K562 (cell line): ENCODE data around the gene GRIN1. TPM values are rescaled to one million over a fixed set of nuclear protein-coding genes. Genes with fewer than 3 reads are reported as not detected.

Experiments
- ATF7 ChIP-seq: fragments of 450-650 bp; IDR thresholded peaks from 2 replicates; pipeline ENCODE4 v1.7.1; 2014; ENCODE audit warnings: mild to moderate bottlenecking, moderate library complexity
- CC2D1A ChIP-seq: fragments of 450-650 bp; IDR thresholded peaks from 2 replicates; pipeline ENCODE4 v1.6.1; 2017; ENCODE audit warnings: mild to moderate bottlenecking
- CHD4 ChIP-seq: fragments of 200-600 bp; sonication (generic); IDR thresholded peaks from 3 replicates; pipeline ENCODE4 v1.6.1; 2012; ENCODE audit warnings: low read depth, mild to moderate bottlenecking, mixed read lengths, low read length, inconsistent platforms; ENCODE audit not compliant: insufficient read depth, insufficient replicate concordance, poor library complexity, severe bottlenecking
- CREM ChIP-seq: IDR thresholded peaks from 2 replicates; pipeline ENCODE4 v1.6.1; 2014; ENCODE audit warnings: antibody characterized with exemption, low read depth
- ESRRA ChIP-seq: fragments of 450-650 bp; IDR thresholded peaks from 2 replicates; pipeline ENCODE4 v1.6.1; 2014; ENCODE audit warnings: low read depth, mild to moderate bottlenecking, moderate library complexity, borderline replicate concordance
- GTF2E2 ChIP-seq: fragments of 200-800 bp; sonication (Bioruptor generic); IDR thresholded peaks from 2 replicates; pipeline ENCODE4 v1.6.1; 2016; ENCODE audit warnings: missing genetic modification characterization, missing compliant biosample characterization
- HDAC8 ChIP-seq: fragments of 450-650 bp; IDR thresholded peaks from 2 replicates; pipeline ENCODE4 v1.6.1; 2016; ENCODE audit warnings: mild to moderate bottlenecking, missing genetic modification characterization, moderate library complexity, missing compliant biosample characterization
- HNRNPL ChIP-seq: fragments of 200-400 bp; formaldehyde crosslinking; IDR thresholded peaks from 2 replicates; pipeline ENCODE4 v1.6.1; 2017; ENCODE audit warnings: low read depth, mild to moderate bottlenecking, low read length
- KLF1 ChIP-seq: fragments of 450-650 bp; IDR thresholded peaks from 2 replicates; pipeline ENCODE4 v1.6.1; 2016; ENCODE audit warnings: missing genetic modification characterization, missing compliant biosample characterization
- PRPF4 ChIP-seq: fragments of 200-400 bp; formaldehyde crosslinking; IDR thresholded peaks from one replicate; pipeline ENCODE4 v1.6.1; 2017; ENCODE audit warnings: low read length, low read depth, mild to moderate bottlenecking; ENCODE audit not compliant: insufficient read depth, poor library complexity, severe bottlenecking
- RBM15 ChIP-seq: fragments of 200-400 bp; formaldehyde crosslinking; IDR thresholded peaks from 2 replicates; pipeline ENCODE4 v1.6.1; 2018; ENCODE audit warnings: mild to moderate bottlenecking, low read length, moderate library complexity; ENCODE audit not compliant: insufficient read depth
- RREB1 ChIP-seq: fragments of 250-450 bp; sonication (Bioruptor Pico); IDR thresholded peaks from 2 replicates; pipeline ENCODE4 v1.4.0; 2020
- SIN3B ChIP-seq: fragments of 450-650 bp; IDR thresholded peaks from 2 replicates; pipeline ENCODE4 v1.6.1; 2017; ENCODE audit warnings: low read depth, mild to moderate bottlenecking, moderate library complexity
- TBP ChIP-seq: optimal IDR thresholded peaks from 2 replicates; pipeline ENCODE3; 2011; ENCODE audit warnings: low read depth, low read length, improper control_type of control experiment
- ZC3H4 ChIP-seq: sonication (generic); formaldehyde crosslinking; IDR thresholded peaks from 2 replicates; pipeline ENCODE4 v1.9.0; 2021; ENCODE audit warnings: missing genetic modification reagents, borderline replicate concordance
- ZNF174 ChIP-seq: fragments of 250-450 bp; sonication (Bioruptor Pico); IDR thresholded peaks from 2 replicates; pipeline ENCODE4 v1.4.0; 2020; ENCODE audit warnings: mild to moderate bottlenecking
- ZNF592 ChIP-seq: fragments of 450-650 bp; IDR thresholded peaks from 2 replicates; pipeline ENCODE4 v1.6.1; 2017; ENCODE audit warnings: antibody characterized with exemption, mild to moderate bottlenecking
- ZNF668 ChIP-seq: fragments of 250-450 bp; sonication (Bioruptor Pico); IDR thresholded peaks from 2 replicates; pipeline ENCODE4 v1.8.0; 2022; ENCODE audit warnings: mild to moderate bottlenecking, inconsistent platforms
- polyA plus RNA-seq, 8 experiments: library from polyadenylated mRNA; depleted of rRNA in 4 of 8; stranded (reverse) in 5 of 8; unstranded in 3 of 8; fragments of >200 nt; fragmentation: Nextera tagmentation in 2 of 8; fragmentation: Illumina TruSeq in 1 of 8; extraction: Ambion mirVana in 2 of 8; extraction: Trizol in 1 of 8; gene quantifications; 2 replicates each; pipeline versions ENCODE4 v1.2.1 to v1.2.3, GENCODE V29; 2011 to 2014; ENCODE audit warnings: inconsistent platforms in 1 of 8, missing spikeins in 1 of 8
- total RNA-seq, 7 experiments: library from RNA; depleted of rRNA in 6 of 7; stranded (reverse); fragments of >200 nt in 6 of 7; fragmentation: Illumina TruSeq in 2 of 7; extraction: Trizol in 2 of 7; gene quantifications; 2 replicates each; pipeline versions ENCODE4 v1.2.1 to v1.2.3, GENCODE V29; 2011 to 2021; ENCODE audit warnings: low replicate concordance in 1 of 7

Gene GRIN1
- total and polyA plus RNA-seq, 9 of the 15 experiments (the other 6 are each of a cell fraction or from before 2014, with no cell fraction given) = 0.03 to 0.35 (median 0.16) TPM; not detected in 6

GRCh38 chr9:137129456-137130175 lies 9.3 kb upstream of the GRIN1 start (continued):
- peak; percentile 53; the same call in 1 of the 2 replicates for TF ChIP-seq ATF7
- TF ChIP-seq CC2D1A = no peak
- TF ChIP-seq ZNF668 = no peak
- no peak for TF ChIP-seq HDAC8 (tag)
- peak; percentile 75 for TF ChIP-seq SIN3B
- TF ChIP-seq ZNF592 = 0 out of 2 replicates have a peak, but pooled peaks have one; percentile 19
- no peak for TF ChIP-seq RBM15
- TF ChIP-seq ZNF174 (CRISPR knock-in tag) = no peak
- TF ChIP-seq ESRRA = no peak; the same call in 1 of the 2 replicates
- no peak for TF ChIP-seq ZC3H4
- TF ChIP-seq RREB1 = 0 out of 2 replicates have a peak, but pooled peaks have one; percentile 26
- peak; percentile 92 for TF ChIP-seq TBP
- no peak for TF ChIP-seq CHD4
- peak; percentile 87 for TF ChIP-seq CREM
- no peak for TF ChIP-seq GTF2E2
- peak; percentile 95 for TF ChIP-seq KLF1
- peak; percentile 57; the same call in 1 of the 2 replicates for TF ChIP-seq HNRNPL
- no peak for TF ChIP-seq PRPF4
